ENCODE measurements around the gene TANGO2.

GRCh38 chr22:19974268-19974861, 46.5 kb upstream of the TANGO2 start:
- TF ChIP-seq EZH2 (IDR thresholded peaks at IDR 0.05; ENCODE audit: insufficient read depth, poor library complexity, severe bottlenecking) (no peak), EZH2phosphoT487 (IDR thresholded peaks at IDR 0.05; ENCODE audit: insufficient read depth, low read depth) (no peak)

All from GM23248 (cell line).